ENCODE measurements around the gene MAN2B1. TPM values are rescaled to one million over a fixed set of nuclear protein-coding genes. Genes with fewer than 3 reads are reported as not detected.

The MAN2B1 gene
- total and polyA plus RNA-seq, 2 experiments from 2014 or later, result 33.2 to 60.8 TPM

DNA sequence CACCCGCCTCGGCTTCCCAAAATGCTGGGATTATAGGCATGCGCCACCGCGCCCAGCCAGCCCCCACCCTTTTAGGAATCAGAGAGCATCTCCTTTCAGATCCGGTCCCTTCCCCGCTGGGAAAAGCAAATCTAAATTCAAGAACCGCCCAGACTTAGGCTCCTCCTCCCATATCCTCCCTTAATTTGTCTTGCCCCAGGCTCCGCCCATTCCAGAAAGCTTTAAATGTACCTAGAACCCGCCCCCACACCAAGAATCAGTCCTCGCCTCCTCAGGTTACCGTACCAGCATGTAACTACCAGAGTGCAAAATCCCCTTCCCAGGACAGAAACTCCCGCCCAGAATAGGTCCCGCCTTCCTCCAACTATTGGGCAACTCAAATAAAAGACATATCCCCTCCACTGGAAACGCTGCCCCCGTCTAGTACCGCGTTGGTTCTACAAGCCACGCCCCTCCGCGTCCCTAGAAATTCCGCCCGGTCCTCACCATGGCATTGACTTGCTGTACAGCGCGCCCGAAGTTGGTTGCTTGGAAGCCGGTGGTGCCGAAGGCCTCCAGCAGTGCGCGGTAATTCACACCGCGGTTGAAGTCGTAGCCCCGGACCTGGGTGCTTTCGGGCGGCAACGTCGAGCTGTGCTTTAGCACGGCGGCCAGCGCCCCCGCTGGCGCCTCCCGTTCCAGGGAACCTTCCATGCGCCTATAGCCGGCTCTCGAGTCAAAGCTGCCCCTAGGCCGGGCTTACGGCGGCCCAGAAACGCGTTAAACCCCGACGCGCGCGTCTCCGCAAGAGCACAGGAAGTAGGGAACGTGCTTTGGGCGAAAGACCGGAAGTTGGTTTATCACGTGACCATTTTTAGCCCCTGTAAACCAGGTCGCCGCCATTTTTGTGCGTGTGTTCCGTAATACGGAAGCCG lies 14.8 kb upstream of the MAN2B1 start, which contains the start of gene DHPS:
TSS of gene DHPS (minus strand) at position 807 of the 914 bp plus-strand sequence. CDS start at position 693, 114 bp downstream.
- peaks cover 24% of the 10 kb centered on the region for H3F3A ChIP-seq (replicated peaks; ENCODE audit: low read depth)
- peak within 1 kb of the TSS; percentile 92 for H3K4me3 Mint-ChIP-seq
- peaks cover 41% of the 10 kb centered on the region for H3K36me3 Mint-ChIP-seq (ENCODE audit: low read depth)
- DNase-seq (ENCODE audit: low spot score) (peak; percentile 100), ATAC-seq (peak; percentile 85)
- no peaks in the 10 kb centered on the region for H3K4me1 ChIP-seq (ENCODE audit: insufficient read depth)
- H3K27ac ChIP-seq (ENCODE audit: low read depth), result peak within 1 kb of the TSS; percentile 97
- H3K4me1 Mint-ChIP-seq, result peaks cover 2% of the 10 kb centered on the region; the same call in 2 of the 3 replicates
- H3K4me2 ChIP-seq, result peak within 1 kb of the TSS; percentile 73
- peak within 1 kb of the TSS; percentile 60 for H3K4me3 ChIP-seq
- H3K79me2 ChIP-seq (replicated peaks; ENCODE audit: insufficient read depth), result peaks cover 9% of the 10 kb centered on the region
- peaks cover 4% of the 10 kb centered on the region; the same call in 1 of the 3 replicates for H3K9me3 Mint-ChIP-seq
- TF ChIP-seq, protein P1, sequence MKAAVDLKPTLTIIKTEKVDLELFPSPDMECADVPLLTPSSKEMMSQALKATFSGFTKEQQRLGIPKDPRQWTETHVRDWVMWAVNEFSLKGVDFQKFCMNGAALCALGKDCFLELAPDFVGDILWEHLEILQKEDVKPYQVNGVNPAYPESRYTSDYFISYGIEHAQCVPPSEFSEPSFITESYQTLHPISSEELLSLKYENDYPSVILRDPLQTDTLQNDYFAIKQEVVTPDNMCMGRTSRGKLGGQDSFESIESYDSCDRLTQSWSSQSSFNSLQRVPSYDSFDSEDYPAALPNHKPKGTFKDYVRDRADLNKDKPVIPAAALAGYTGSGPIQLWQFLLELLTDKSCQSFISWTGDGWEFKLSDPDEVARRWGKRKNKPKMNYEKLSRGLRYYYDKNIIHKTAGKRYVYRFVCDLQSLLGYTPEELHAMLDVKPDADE (IDR thresholded peaks at IDR 0.05), result peak; percentile 83
- TF ChIP-seq NANOG (IDR thresholded peaks at IDR 0.05; ENCODE audit: borderline replicate concordance) (no peak), ZNF114 (CRISPR knock-in tag; IDR thresholded peaks at IDR 0.05) (no peak), JUNB (IDR thresholded peaks at IDR 0.05; ENCODE audit: unreplicated experiment) (no peak), POLR2AphosphoS5 (IDR thresholded peaks at IDR 0.05; ENCODE audit: low read depth) (peak; percentile 79), CREB1 (CRISPR knock-in tag; IDR thresholded peaks at IDR 0.05; ENCODE audit: low read depth) (peak; percentile 61)
- TF ChIP-seq, protein P2, sequence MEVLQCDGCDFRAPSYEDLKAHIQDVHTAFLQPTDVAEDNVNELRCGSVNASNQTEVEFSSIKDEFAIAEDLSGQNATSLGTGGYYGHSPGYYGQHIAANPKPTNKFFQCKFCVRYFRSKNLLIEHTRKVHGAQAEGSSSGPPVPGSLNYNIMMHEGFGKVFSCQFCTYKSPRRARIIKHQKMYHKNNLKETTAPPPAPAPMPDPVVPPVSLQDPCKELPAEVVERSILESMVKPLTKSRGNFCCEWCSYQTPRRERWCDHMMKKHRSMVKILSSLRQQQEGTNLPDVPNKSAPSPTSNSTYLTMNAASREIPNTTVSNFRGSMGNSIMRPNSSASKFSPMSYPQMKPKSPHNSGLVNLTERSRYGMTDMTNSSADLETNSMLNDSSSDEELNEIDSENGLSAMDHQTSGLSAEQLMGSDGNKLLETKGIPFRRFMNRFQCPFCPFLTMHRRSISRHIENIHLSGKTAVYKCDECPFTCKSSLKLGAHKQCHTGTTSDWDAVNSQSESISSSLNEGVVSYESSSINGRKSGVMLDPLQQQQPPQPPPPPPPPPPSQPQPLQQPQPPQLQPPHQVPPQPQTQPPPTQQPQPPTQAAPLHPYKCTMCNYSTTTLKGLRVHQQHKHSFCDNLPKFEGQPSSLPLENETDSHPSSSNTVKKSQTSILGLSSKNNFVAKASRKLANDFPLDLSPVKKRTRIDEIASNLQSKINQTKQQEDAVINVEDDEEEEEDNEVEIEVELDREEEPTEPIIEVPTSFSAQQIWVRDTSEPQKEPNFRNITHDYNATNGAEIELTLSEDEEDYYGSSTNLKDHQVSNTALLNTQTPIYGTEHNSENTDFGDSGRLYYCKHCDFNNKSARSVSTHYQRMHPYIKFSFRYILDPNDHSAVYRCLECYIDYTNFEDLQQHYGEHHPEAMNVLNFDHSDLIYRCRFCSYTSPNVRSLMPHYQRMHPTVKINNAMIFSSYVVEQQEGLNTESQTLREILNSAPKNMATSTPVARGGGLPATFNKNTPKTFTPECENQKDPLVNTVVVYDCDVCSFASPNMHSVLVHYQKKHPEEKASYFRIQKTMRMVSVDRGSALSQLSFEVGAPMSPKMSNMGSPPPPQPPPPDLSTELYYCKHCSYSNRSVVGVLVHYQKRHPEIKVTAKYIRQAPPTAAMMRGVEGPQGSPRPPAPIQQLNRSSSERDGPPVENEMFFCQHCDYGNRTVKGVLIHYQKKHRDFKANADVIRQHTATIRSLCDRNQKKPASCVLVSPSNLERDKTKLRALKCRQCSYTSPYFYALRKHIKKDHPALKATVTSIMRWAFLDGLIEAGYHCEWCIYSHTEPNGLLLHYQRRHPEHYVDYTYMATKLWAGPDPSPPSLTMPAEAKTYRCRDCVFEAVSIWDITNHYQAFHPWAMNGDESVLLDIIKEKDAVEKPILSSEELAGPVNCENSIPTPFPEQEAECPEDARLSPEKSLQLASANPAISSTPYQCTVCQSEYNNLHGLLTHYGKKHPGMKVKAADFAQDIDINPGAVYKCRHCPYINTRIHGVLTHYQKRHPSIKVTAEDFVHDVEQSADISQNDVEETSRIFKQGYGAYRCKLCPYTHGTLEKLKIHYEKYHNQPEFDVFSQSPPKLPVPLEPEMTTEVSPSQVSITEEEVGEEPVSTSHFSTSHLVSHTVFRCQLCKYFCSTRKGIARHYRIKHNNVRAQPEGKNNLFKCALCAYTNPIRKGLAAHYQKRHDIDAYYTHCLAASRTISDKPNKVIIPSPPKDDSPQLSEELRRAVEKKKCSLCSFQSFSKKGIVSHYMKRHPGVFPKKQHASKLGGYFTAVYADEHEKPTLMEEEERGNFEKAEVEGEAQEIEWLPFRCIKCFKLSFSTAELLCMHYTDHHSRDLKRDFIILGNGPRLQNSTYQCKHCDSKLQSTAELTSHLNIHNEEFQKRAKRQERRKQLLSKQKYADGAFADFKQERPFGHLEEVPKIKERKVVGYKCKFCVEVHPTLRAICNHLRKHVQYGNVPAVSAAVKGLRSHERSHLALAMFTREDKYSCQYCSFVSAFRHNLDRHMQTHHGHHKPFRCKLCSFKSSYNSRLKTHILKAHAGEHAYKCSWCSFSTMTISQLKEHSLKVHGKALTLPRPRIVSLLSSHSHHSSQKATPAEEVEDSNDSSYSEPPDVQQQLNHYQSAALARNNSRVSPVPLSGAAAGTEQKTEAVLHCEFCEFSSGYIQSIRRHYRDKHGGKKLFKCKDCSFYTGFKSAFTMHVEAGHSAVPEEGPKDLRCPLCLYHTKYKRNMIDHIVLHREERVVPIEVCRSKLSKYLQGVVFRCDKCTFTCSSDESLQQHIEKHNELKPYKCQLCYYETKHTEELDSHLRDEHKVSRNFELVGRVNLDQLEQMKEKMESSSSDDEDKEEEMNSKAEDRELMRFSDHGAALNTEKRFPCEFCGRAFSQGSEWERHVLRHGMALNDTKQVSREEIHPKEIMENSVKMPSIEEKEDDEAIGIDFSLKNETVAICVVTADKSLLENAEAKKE (CRISPR knock-in tag; IDR thresholded peaks at IDR 0.05), result no peak
- peaks cover 10% of the 10 kb centered on the region for H4K20me1 ChIP-seq (replicated peaks; ENCODE audit: insufficient read depth)
- no peaks in the 10 kb centered on the region for H3K27me3 ChIP-seq (ENCODE audit: insufficient read depth)
- peaks cover 25% of the 10 kb centered on the region for H3K27me3 Mint-ChIP-seq (ENCODE audit: insufficient read depth, low read depth, poor library complexity)
- H3K27ac Mint-ChIP-seq, result peak within 1 kb of the TSS; percentile 99
- peak within 1 kb of the TSS; percentile 56; the same call in 1 of the 2 replicates for H2AFZ ChIP-seq
- H3K36me3 ChIP-seq (ENCODE audit: insufficient read depth), result peaks cover 9% of the 10 kb centered on the region; the same call in 1 of the 2 replicates
- no peaks in the 10 kb centered on the region for H3K9me2 ChIP-seq (ENCODE audit: insufficient read depth)
